ENCODE results near the gene GNB3.
"Not testable (repeated sequence)": the region's sequence is repeated elsewhere in the genome, so short reads cannot be mapped to it uniquely, and the experiment has no call there.

The GNB3 gene

GRCh38 chr12:6860116-6860515, 19.4 kb downstream of the GNB3 start:
- no CpG with 5 or more reads among the region's 9 CpGs for WGBS (ENCODE audit: insufficient coverage, insufficient read length)
- no peak for DNase-seq (ENCODE audit: low read depth, low spot score)
- Histone ChIP-seq H3K4me1 (ENCODE audit: control insufficient read depth, insufficient read depth, low read length) (no peaks in the 10 kb centered on the region), H3K36me3 (ENCODE audit: control insufficient read depth, insufficient read depth, low read length) (peaks cover 52% of the 10 kb centered on the region), H3K9me3 (ENCODE audit: control insufficient read depth, insufficient read depth, low read length) (no peaks in the 10 kb centered on the region), H3K4me3 (ENCODE audit: low read length) (no peak overlapping the region), H3K27ac (ENCODE audit: low read length) (no peak overlapping the region), H3K27me3 (ENCODE audit: control insufficient read depth, insufficient read depth, low read length) (no peaks in the 10 kb centered on the region)

- no peaks in the 10 kb centered on the region for H3K9me3 ChIP-seq (ENCODE audit: control insufficient read depth, insufficient read depth, low read length)
- peaks cover 46% of the 10 kb centered on the region for H3K36me3 ChIP-seq (ENCODE audit: control insufficient read depth, insufficient read depth, low read length)
- WGBS (ENCODE audit: insufficient coverage, insufficient read length): no CpG with 5 or more reads among the region's 7 CpGs
- peaks cover 1% of the 10 kb centered on the region for H3K4me1 ChIP-seq (ENCODE audit: control insufficient read depth, insufficient read depth, low read length)
- H3K27ac ChIP-seq (ENCODE audit: low read length): no peak overlapping the region
- no peak for DNase-seq (ENCODE audit: low read depth, low spot score)
- no peak overlapping the region for H3K4me3 ChIP-seq (ENCODE audit: low read length)
- H3K27me3 ChIP-seq (ENCODE audit: control insufficient read depth, insufficient read depth, low read length): no peaks in the 10 kb centered on the region
These were observed 20.2 kb downstream of the GNB3 start for GRCh38 chr12:6860942-6861341.

- Histone ChIP-seq H3K36me3 (ENCODE audit: control insufficient read depth, insufficient read depth, low read length) (peaks cover 41% of the 10 kb centered on the region), H3K4me1 (ENCODE audit: control insufficient read depth, insufficient read depth, low read length) (peaks cover 3% of the 10 kb centered on the region), H3K4me3 (ENCODE audit: low read length) (no peak overlapping the region), H3K9me3 (ENCODE audit: control insufficient read depth, insufficient read depth, low read length) (no peaks in the 10 kb centered on the region), H3K27me3 (ENCODE audit: control insufficient read depth, insufficient read depth, low read length) (no peaks in the 10 kb centered on the region), H3K27ac (ENCODE audit: low read length) (no peak overlapping the region)
- DNase-seq (ENCODE audit: low read depth, low spot score): no peak
- no CpG with 5 or more reads among the region's 9 CpGs for WGBS (ENCODE audit: insufficient coverage, insufficient read length)
These were observed 20.7 kb downstream of the GNB3 start for GRCh38 chr12:6861391-6861790.

DNA sequence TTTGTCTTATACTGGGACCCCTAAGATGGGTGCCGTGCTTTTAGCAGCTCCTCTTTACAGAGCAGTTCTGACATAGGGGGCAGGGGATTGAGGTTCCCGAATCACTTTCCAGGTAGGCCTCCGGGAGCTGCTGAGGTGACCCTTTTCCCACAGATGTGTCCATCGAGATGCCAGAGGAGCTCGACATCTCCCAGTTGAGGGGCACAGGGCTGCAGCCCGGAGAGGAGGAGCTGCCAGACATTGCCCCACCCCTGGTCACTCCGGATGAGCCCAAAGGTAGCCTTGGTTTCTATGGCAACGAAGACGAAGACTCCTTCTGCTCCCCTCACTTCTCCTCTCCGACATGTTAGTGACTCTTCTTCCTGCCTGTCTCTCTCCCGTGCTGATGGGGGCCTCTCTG, 22.3 kb downstream of the GNB3 start:
- no peak overlapping the region for H3K27ac ChIP-seq (ENCODE audit: low read length)
- DNase-seq (ENCODE audit: low read depth, low spot score): no peak
- no peaks in the 10 kb centered on the region for H3K9me3 ChIP-seq (ENCODE audit: control insufficient read depth, insufficient read depth, low read length)
- no peak overlapping the region for H3K4me3 ChIP-seq (ENCODE audit: low read length)
- no CpG with 5 or more reads among the region's 11 CpGs for WGBS (ENCODE audit: insufficient coverage, insufficient read length)
- peaks cover 34% of the 10 kb centered on the region for H3K36me3 ChIP-seq (ENCODE audit: control insufficient read depth, insufficient read depth, low read length)
- H3K4me1 ChIP-seq (ENCODE audit: control insufficient read depth, insufficient read depth, low read length): peaks cover 4% of the 10 kb centered on the region
- H3K27me3 ChIP-seq (ENCODE audit: control insufficient read depth, insufficient read depth, low read length): no peaks in the 10 kb centered on the region

GRCh38 chr12:6863586-6864321, 23.0 kb downstream of the GNB3 start:
- DNase-seq (ENCODE audit: low read depth, low spot score): no peak

GRCh38 chr12:6865307-6865706, 24.6 kb downstream of the GNB3 start:
- not testable (repeated sequence) for DNase-seq (ENCODE audit: low read depth, low spot score); H3K27ac ChIP-seq (ENCODE audit: low read length); H3K4me3 ChIP-seq (ENCODE audit: low read length); H3K4me1 ChIP-seq (ENCODE audit: control insufficient read depth, insufficient read depth, low read length); H3K9me3 ChIP-seq (ENCODE audit: control insufficient read depth, insufficient read depth, low read length); H3K27me3 ChIP-seq (ENCODE audit: control insufficient read depth, insufficient read depth, low read length)
- no CpG with 5 or more reads among the region's 5 CpGs for WGBS (ENCODE audit: insufficient coverage, insufficient read length)
- peaks cover 32% of the 10 kb centered on the region for H3K36me3 ChIP-seq (ENCODE audit: control insufficient read depth, insufficient read depth, low read length)

More at GRCh38 chr12:6863586-6864321, 23.0 kb downstream of the GNB3 start:
- Histone ChIP-seq H3K4me1 (ENCODE audit: control insufficient read depth, insufficient read depth, low read length) (peaks cover 4% of the 10 kb centered on the region), H3K27ac (ENCODE audit: low read length) (no peak overlapping the region), H3K4me3 (ENCODE audit: low read length) (no peak overlapping the region), H3K27me3 (ENCODE audit: control insufficient read depth, insufficient read depth, low read length) (no peaks in the 10 kb centered on the region), H3K36me3 (ENCODE audit: control insufficient read depth, insufficient read depth, low read length) (peaks cover 29% of the 10 kb centered on the region), H3K9me3 (ENCODE audit: control insufficient read depth, insufficient read depth, low read length) (no peaks in the 10 kb centered on the region)
- no CpG with 5 or more reads among the region's 16 CpGs for WGBS (ENCODE audit: insufficient coverage, insufficient read length)

DNA sequence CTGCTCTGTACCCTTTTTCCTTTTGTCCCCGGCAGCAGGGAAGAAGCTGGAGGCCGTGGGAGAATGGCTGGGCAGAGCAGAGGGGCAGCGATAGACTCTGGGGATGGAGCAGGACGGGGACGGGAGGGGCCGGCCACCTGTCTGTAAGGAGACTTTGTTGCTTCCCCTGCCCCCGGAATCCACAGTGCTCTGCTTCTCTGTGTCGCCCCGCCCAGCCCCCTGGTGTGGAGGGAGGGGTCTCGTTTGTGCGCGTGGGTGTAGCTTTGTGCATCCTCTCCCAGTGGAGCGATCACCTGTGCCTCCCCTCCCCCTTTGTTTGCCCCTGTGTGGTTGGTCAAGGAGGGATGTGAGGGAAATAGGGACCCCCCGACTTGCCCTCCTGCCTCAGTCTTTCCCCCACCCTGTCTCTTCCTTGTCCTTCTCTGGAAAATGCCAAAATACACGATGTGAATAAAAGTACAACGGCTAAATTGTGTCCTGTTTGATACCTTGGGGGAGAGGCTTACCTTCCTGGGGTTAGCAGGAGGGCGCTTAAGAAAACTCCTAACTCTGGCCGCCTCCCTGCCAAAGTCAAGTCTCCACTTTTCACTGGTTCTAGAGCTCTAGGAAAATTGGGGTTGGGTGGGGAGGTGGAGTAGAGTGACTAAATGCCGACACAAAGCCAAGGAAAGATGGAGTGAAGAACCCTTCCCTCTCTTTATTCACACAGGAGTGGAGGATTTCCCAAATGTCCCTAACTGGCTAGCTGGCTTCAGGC, 25.6 kb downstream of the GNB3 start:
- DNase-seq (ENCODE audit: low read depth, low spot score): no peak
- peaks cover 31% of the 10 kb centered on the region for H3K36me3 ChIP-seq (ENCODE audit: control insufficient read depth, insufficient read depth, low read length)
- no peak overlapping the region; the same call in 1 of the 2 replicates for H3K4me3 ChIP-seq (ENCODE audit: low read length)

GRCh38 chr12:6866920-6867412, 26.2 kb downstream of the GNB3 start:
- Histone ChIP-seq H3K27me3 (ENCODE audit: control insufficient read depth, insufficient read depth, low read length) (no peaks in the 10 kb centered on the region), H3K9me3 (ENCODE audit: control insufficient read depth, insufficient read depth, low read length) (no peaks in the 10 kb centered on the region), H3K4me1 (ENCODE audit: control insufficient read depth, insufficient read depth, low read length) (peaks cover 9% of the 10 kb centered on the region), H3K36me3 (ENCODE audit: control insufficient read depth, insufficient read depth, low read length) (peaks cover 27% of the 10 kb centered on the region), H3K4me3 (ENCODE audit: low read length) (peak overlapping the region; percentile 91; the same call in 1 of the 2 replicates), H3K27ac (ENCODE audit: low read length) (no peak overlapping the region)
- no CpG with 5 or more reads among the region's 33 CpGs for WGBS (ENCODE audit: insufficient coverage, insufficient read length)
- no peak for DNase-seq (ENCODE audit: low read depth, low spot score)

More for the DNA sequence above, 25.6 kb downstream of the GNB3 start:
- no peaks in the 10 kb centered on the region for H3K9me3 ChIP-seq (ENCODE audit: control insufficient read depth, insufficient read depth, low read length)
- no peak overlapping the region for H3K27ac ChIP-seq (ENCODE audit: low read length)
- no peaks in the 10 kb centered on the region for H3K27me3 ChIP-seq (ENCODE audit: control insufficient read depth, insufficient read depth, low read length)
- no CpG with 5 or more reads among the region's 19 CpGs for whole genome bisulfite sequencing (ENCODE audit: insufficient coverage, insufficient read length)
- H3K4me1 ChIP-seq (ENCODE audit: control insufficient read depth, insufficient read depth, low read length): peaks cover 9% of the 10 kb centered on the region

DNA sequence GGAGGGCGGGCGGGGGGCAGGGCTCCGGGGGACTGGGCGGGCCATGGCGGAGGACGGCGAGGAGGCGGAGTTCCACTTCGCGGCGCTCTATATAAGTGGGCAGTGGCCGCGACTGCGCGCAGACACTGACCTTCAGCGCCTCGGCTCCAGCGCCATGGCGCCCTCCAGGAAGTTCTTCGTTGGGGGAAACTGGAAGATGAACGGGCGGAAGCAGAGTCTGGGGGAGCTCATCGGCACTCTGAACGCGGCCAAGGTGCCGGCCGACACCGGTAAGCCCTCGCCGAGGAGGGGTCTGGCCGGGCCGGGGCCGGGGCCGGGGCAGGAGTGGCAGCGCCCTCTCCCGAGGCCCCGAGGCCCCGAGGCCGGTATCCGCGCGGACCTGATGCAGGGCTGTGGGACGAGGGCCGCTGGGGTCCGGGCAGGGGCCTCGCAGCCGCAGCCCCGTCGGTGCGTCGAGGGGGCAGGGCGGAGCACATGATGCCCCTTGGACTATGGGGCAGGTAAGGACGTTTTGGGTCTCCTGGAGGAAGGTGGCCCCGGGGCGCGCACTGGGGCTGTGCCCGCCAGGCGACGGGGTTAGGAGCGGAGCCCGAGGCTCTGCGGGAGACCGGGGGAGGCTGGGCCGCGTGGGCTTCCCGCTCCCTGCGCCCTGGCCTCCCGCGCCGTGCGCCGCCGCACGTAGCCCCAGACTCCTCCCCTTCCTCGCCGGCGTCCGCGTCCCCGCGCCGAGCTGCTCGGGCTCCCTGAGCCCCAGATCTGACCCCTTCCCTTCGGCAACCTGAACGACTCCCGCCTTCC, 26.9 kb downstream of the GNB3 start, which contains the start of gene TPI1:
TSS of gene TPI1 (plus strand) at position 119 of the 798 bp plus-strand sequence. CDS start at position 155, 36 bp downstream.
- no peak for DNase-seq (ENCODE audit: low read depth, low spot score)
- WGBS (ENCODE audit: insufficient coverage, insufficient read length): no CpG with 5 or more reads among the region's 86 CpGs
- peaks cover 9% of the 10 kb centered on the region for H3K4me1 ChIP-seq (ENCODE audit: control insufficient read depth, insufficient read depth, low read length)
- H3K27ac ChIP-seq (ENCODE audit: low read length): no peak within 1 kb of the TSS
- H3K9me3 ChIP-seq (ENCODE audit: control insufficient read depth, insufficient read depth, low read length): no peaks in the 10 kb centered on the region
- peaks cover 27% of the 10 kb centered on the region for H3K36me3 ChIP-seq (ENCODE audit: control insufficient read depth, insufficient read depth, low read length)
- no peaks in the 10 kb centered on the region for H3K27me3 ChIP-seq (ENCODE audit: control insufficient read depth, insufficient read depth, low read length)
- H3K4me3 ChIP-seq (ENCODE audit: low read length): peak within 1 kb of the TSS; percentile 91
